ENCODE results near the gene XIRP2. TPM values are rescaled to one million over a fixed set of nuclear protein-coding genes. Genes with fewer than 3 reads are reported as not detected.

Gene XIRP2
- total RNA-seq, 1 experiment from 2014 or later: not detected

DNA sequence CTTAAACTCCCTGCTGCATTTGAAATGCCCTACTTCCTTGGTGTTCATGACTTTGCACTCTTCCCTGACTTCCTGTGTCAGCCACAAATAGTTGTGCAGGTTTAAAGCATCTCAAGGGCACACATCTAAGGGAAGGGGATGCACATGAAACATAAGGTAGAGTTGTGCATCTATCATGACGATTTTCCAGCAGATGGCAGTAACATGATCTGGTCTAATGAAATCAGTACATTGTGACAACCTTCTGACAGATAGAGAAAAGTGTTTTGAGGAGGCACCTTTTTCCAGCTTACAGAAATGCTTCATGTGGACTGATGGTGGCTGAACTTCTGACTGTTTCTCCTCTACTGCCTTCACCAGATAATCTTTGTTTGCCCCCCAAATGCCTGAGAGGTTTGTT, 238.9 kb downstream of the XIRP2 start:
- Histone ChIP-seq H3K36me3 (ENCODE audit: control insufficient read depth in 1 of 2, insufficient read depth in 2 of 2, low read length in 2 of 2) (no peaks in the 10 kb centered on the region), H3K27ac (ENCODE audit: low read depth, low read length) (no peak overlapping the region), H3K9me3 (ENCODE audit: control insufficient read depth in 1 of 2, insufficient read depth in 1 of 2, low read depth in 1 of 2, low read length in 2 of 2) (no peaks in the 10 kb centered on the region; a peak in 1 of 4 replicates), H3K79me2 (ENCODE audit: insufficient read depth, low read length) (no peaks in the 10 kb centered on the region), H4K20me1 (ENCODE audit: insufficient read depth) (no peaks in the 10 kb centered on the region), H3K27me3 (ENCODE audit: insufficient read depth, low read length) (no peaks in the 10 kb centered on the region), H2AFZ (ENCODE audit: low read depth, low read length, poor library complexity, severe bottlenecking) (no peak overlapping the region), H3K4me3 (replicated peaks in 1 of 2; ENCODE audit: low read depth in 1 of 2, low read length in 2 of 2) (no peak overlapping the region), H3K9ac (ENCODE audit: low read length) (no peak overlapping the region), H3K9me2 (ENCODE audit: insufficient read depth) (no peaks in the 10 kb centered on the region), H3K4me1 (ENCODE audit: control insufficient read depth in 1 of 2, insufficient read depth in 2 of 2, low read length in 2 of 2) (no peaks in the 10 kb centered on the region), H3K4me2 (ENCODE audit: low read length) (no peak overlapping the region)
- DNase-seq (ENCODE audit: low read depth, low spot score): no peak
- TF ChIP-seq CTCF (IDR thresholded peaks at IDR 0.05 in 2 of 3, conservative IDR thresholded peaks at IDR 0.05 in 1 of 3; ENCODE audit: borderline replicate concordance in 1 of 3, insufficient read depth in 1 of 3, low read depth in 2 of 3, low read length in 2 of 3) (no peak; a peak in 1 of 6 replicates), RAD21 (IDR thresholded peaks at IDR 0.05; ENCODE audit: low read depth) (0 out of 2 replicates have a peak, but pooled peaks have one; percentile 23), EGR1 (IDR thresholded peaks at IDR 0.05; ENCODE audit: low read depth) (no peak)
- RAD21 ChIA-PET (ENCODE audit: low non-redundant PET in 1 of 2, low total read pairs in 2 of 2, uncharacterized antibody in 2 of 2, unreplicated experiment in 2 of 2): no interaction called here
- CTCF ChIA-PET: no interaction called here
- intact Hi-C loops (cut with micrococcal nuclease): no loop called here
- no TSS peak for BruUV-seq (replicated peaks)
- ATAC-seq: no peak
- POLR2A ChIA-PET: no interaction called here

DNA sequence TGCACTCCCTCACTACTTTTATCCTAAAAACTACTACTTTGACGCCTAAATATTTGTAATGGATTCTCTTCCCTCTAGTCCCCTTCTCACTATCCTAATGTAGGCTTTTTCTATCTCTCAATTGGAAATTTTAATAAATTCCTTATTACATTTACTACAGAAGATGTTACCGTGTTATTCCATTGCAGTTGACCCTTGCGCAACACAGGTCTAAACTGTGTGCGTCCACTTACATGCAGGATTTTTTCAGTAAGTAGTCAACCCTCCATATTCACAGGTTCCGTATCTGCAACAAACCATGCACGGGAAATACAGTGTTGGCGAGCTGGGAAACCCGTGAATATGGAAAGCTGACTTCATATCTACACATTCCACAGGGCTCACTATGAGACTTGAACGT, 239.8 kb downstream of the XIRP2 start:
- BruUV-seq (replicated peaks): no TSS peak
- Histone ChIP-seq H3K9ac (ENCODE audit: low read length) (no peak overlapping the region), H3K4me2 (ENCODE audit: low read length) (no peak overlapping the region), H3K36me3 (ENCODE audit: control insufficient read depth in 1 of 2, insufficient read depth in 2 of 2, low read length in 2 of 2) (no peaks in the 10 kb centered on the region), H3K4me1 (ENCODE audit: control insufficient read depth in 1 of 2, insufficient read depth in 2 of 2, low read length in 2 of 2) (no peaks in the 10 kb centered on the region), H3K9me3 (ENCODE audit: control insufficient read depth in 1 of 2, insufficient read depth in 1 of 2, low read depth in 1 of 2, low read length in 2 of 2) (no peaks in the 10 kb centered on the region; a peak in 1 of 4 replicates), H3K9me2 (ENCODE audit: insufficient read depth) (no peaks in the 10 kb centered on the region), H3K27me3 (ENCODE audit: insufficient read depth, low read length) (no peaks in the 10 kb centered on the region), H2AFZ (ENCODE audit: low read depth, low read length, poor library complexity, severe bottlenecking) (no peak overlapping the region), H3K79me2 (ENCODE audit: insufficient read depth, low read length) (no peaks in the 10 kb centered on the region), H4K20me1 (ENCODE audit: insufficient read depth) (no peaks in the 10 kb centered on the region), H3K4me3 (replicated peaks in 1 of 2; ENCODE audit: low read depth in 1 of 2, low read length in 2 of 2) (no peak overlapping the region), H3K27ac (ENCODE audit: low read depth, low read length) (no peak overlapping the region)
- DNase-seq (ENCODE audit: low read depth, low spot score) (no peak), ATAC-seq (no peak)
- ChIA-PET RAD21 (ENCODE audit: low non-redundant PET in 1 of 2, low total read pairs in 2 of 2, uncharacterized antibody in 2 of 2, unreplicated experiment in 2 of 2) (no interaction called here), POLR2A (no interaction called here), CTCF (no interaction called here)
- intact Hi-C loops (cut with micrococcal nuclease): no loop called here
- TF ChIP-seq SIN3A (IDR thresholded peaks at IDR 0.05; ENCODE audit: low read depth) (no peak), ZFX (IDR thresholded peaks at IDR 0.05) (no peak), EGR1 (IDR thresholded peaks at IDR 0.05; ENCODE audit: low read depth) (no peak), EZH2 (IDR thresholded peaks at IDR 0.05) (no peak), CBX3 (IDR thresholded peaks at IDR 0.05; ENCODE audit: low read depth) (no peak), FOSL1 (IDR thresholded peaks at IDR 0.05; ENCODE audit: low read depth) (no peak), CEBPB (IDR thresholded peaks at IDR 0.05; ENCODE audit: low read depth) (no peak), ELF1 (IDR thresholded peaks at IDR 0.05; ENCODE audit: borderline replicate concordance, low read depth) (no peak), ZNF274 (IDR thresholded peaks at IDR 0.05; ENCODE audit: low read depth, low read length) (no peak), CTCF (IDR thresholded peaks at IDR 0.05 in 2 of 3, conservative IDR thresholded peaks at IDR 0.05 in 1 of 3; ENCODE audit: borderline replicate concordance in 1 of 3, insufficient read depth in 1 of 3, low read depth in 2 of 3, low read length in 2 of 3) (no peak), SP1 (IDR thresholded peaks at IDR 0.05; ENCODE audit: low read depth) (no peak)
- TF ChIP-seq, protein P1, sequence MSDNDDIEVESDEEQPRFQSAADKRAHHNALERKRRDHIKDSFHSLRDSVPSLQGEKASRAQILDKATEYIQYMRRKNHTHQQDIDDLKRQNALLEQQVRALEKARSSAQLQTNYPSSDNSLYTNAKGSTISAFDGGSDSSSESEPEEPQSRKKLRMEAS (IDR thresholded peaks at IDR 0.05): no peak
- TF ChIP-seq, protein P2, sequence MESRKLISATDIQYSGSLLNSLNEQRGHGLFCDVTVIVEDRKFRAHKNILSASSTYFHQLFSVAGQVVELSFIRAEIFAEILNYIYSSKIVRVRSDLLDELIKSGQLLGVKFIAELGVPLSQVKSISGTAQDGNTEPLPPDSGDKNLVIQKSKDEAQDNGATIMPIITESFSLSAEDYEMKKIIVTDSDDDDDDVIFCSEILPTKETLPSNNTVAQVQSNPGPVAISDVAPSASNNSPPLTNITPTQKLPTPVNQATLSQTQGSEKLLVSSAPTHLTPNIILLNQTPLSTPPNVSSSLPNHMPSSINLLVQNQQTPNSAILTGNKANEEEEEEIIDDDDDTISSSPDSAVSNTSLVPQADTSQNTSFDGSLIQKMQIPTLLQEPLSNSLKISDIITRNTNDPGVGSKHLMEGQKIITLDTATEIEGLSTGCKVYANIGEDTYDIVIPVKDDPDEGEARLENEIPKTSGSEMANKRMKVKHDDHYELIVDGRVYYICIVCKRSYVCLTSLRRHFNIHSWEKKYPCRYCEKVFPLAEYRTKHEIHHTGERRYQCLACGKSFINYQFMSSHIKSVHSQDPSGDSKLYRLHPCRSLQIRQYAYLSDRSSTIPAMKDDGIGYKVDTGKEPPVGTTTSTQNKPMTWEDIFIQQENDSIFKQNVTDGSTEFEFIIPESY (IDR thresholded peaks at IDR 0.05; ENCODE audit: extremely low read depth, insufficient replicate concordance, low read length): no peak
- TF ChIP-seq, protein P3, sequence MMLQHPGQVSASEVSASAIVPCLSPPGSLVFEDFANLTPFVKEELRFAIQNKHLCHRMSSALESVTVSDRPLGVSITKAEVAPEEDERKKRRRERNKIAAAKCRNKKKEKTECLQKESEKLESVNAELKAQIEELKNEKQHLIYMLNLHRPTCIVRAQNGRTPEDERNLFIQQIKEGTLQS (IDR thresholded peaks at IDR 0.05): no peak
